HG03196 (cell line): ENCODE measurements around the gene ZNF417.
"Not testable (repeated sequence)": the region's sequence is repeated elsewhere in the genome, so short reads cannot be mapped to it uniquely, and the experiment has no call there.

Experiments
- ATAC-seq: cut with Tn5 transposase; IDR thresholded peaks from one replicate; pipeline ENCODE4 v1.9.1; 2021; ENCODE audit not compliant: unreplicated experiment

The ZNF417 gene

GRCh38 chr19:57888107-57888559 is 28.3 kb downstream of the ZNF417 start:
- no peak for ATAC-seq

DNA sequence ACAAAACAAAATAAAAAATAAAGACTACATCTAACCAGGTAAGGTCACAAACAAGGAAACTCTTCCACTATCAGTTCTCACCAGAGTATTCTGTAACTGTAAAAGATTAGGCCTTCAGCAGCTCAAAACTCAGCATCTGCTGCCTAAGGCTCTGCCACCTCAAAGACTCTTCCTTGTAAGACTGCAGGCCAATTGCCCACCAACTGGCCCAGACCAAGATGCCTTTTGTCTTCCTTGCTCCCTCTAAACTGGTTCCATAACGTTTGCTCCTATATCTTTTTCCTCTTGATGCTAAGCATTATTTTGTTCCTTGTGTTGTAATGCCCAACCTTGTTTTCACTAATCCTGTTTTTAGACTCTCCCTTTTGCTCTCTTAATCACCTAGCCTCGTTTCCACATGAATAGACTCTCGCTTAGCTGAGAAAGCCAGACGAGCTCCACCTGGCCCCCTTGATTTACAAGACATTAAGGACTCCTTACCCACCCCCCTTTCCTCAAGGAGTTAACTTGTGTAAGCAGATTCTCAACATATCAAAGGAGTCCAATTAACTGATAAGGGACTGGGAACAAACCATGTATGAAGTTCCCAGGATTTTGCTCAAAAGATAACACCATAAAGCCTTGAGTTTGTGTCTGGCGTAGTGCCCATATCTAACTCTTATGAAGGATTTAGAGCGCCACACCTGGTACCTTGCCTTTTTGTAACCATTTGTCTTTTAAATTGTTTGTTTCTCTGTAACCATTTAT is 29.0 kb downstream of the ZNF417 start:
- no peak for ATAC-seq

GRCh38 chr19:57886046-57886445 is 30.3 kb downstream of the ZNF417 start:
- ATAC-seq = no peak

GRCh38 chr19:57873883-57874799 is 42.3 kb downstream of the ZNF417 start:
- ATAC-seq = not testable (repeated sequence)

- ATAC-seq = no peak
Observed at GRCh38 chr19:57872450-57872849, 43.9 kb downstream of the ZNF417 start.

DNA sequence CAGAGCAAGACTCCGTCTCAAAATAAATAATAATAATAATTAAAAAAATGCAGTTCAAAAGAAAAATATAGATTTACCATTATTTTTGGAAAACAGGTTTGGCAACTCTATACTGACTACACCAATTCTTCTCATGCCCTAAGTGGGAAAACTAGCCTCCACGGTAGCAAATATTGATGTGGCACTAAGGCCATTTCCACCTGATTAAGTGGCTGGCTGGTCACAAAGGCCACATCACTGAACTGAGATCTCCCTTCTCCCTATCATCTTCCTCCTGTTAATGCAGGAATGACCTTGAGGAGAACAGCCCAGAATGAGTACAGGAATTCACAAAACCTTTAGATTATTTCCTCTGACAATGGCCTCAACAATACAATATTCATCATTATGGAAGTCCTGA is 46.2 kb downstream of the ZNF417 start:
- ATAC-seq = no peak

GRCh38 chr19:57869655-57870054 is 46.7 kb downstream of the ZNF417 start:
- not testable (repeated sequence) for ATAC-seq

- no peak for ATAC-seq
Observed at GRCh38 chr19:57867868-57868492, 48.4 kb downstream of the ZNF417 start.
